Ovary (tissue), 9 donors: ENCODE data around the gene RCSD1. TPM values are rescaled to one million over a fixed set of nuclear protein-coding genes. Genes with fewer than 3 reads are reported as not detected.

Experiments
- DNase-seq, 5 donors: peaks; one replicate each; pipeline ENCODE4 v3.0.0-alpha.2; 2019 to 2020
- H3K27ac ChIP-seq, 2 donors: fragments of 200-600 bp; one replicate each; pipeline versions ENCODE4 v1.5.1 to v1.8.0; 2019 to 2022
- H3K27me3 ChIP-seq: fragments of 200-600 bp; one replicate; pipeline ENCODE4 v1.8.0; 2022
- H3K36me3 ChIP-seq: fragments of 200-600 bp; sonication (generic); one replicate; pipeline ENCODE4 v1.5.1; 2019
- H3K4me1 ChIP-seq: one replicate; pipeline ENCODE4 v1.8.1; 2013; ENCODE audit warnings: mild to moderate bottlenecking, moderate library complexity; ENCODE audit not compliant: insufficient read depth
- H3K4me3 ChIP-seq: fragments of 200-600 bp; sonication (generic); one replicate; pipeline ENCODE4 v1.5.1; 2017
- H3K9me3 ChIP-seq, 2 donors: fragments of 200-600 bp in 1 of 2; sonication (generic) in 1 of 2; one replicate each; pipeline versions ENCODE4 v1.5.1 to v1.8.1; 2013 to 2019; ENCODE audit warnings: mild to moderate bottlenecking in 1 of 2, moderate library complexity in 1 of 2
- EP300 ChIP-seq: sonication (generic); formaldehyde crosslinking; IDR thresholded peaks from one replicate; pipeline ENCODE4 v1.6.1; 2017; ENCODE audit warnings: antibody characterized with exemption
- POLR2A ChIP-seq: fragments of 450-650 bp; IDR thresholded peaks from one replicate; pipeline ENCODE4 v1.6.1; 2017; ENCODE audit warnings: antibody characterized with exemption, mild to moderate bottlenecking, moderate library complexity
- WGBS, 3 donors: extraction: QIAGEN DNeasy Blood & Tissue Kit in 1 of 3; methylation state at CpG; one replicate each; pipeline versions ENCODE4 v1.1.5 to v1.1.7; 2013 to 2017; 5-methylcytosine and 5-hydroxymethylcytosine counted together
- intact Hi-C, 4 donors: fragments of 100-400 bp; cut with DNase I; formaldehyde crosslinking; loops; one replicate each; pipeline versions ENCODE4 v1.11.0 to v1.15.1; 2022 to 2023
- polyA plus RNA-seq, 2 donors: library from polyadenylated mRNA; stranded (reverse); fragments of 200-250 nt in 1 of 2; fragments of 350-450 nt in 1 of 2; fragmentation: Illumina TruSeq in 1 of 2; extraction: RNeasy Lipid Tissue Mini Kit (QIAGEN cat#74804) in 1 of 2; gene quantifications; one replicate each; pipeline ENCODE4 v1.2.3, GENCODE V29; 2013 to 2014
- total RNA-seq, 7 donors: library from RNA; depleted of rRNA in 2 of 7; stranded (reverse); fragments of >200 nt in 2 of 7; fragmentation: NEBNext Ultra II Directional in 3 of 7; extraction: Animal tissue kit (Norgen Biotek cat#: 25700) in 3 of 7; gene quantifications; one replicate each; pipeline versions ENCODE4 v1.1.0 to v1.2.4, GENCODE V29; 2016 to 2023
- TF ChIP-seq, protein P1 (sequence below), 3 donors: fragments of 450-650 bp in 2 of 3; fragments of 200-600 bp in 1 of 3; IDR thresholded peaks; one replicate each; pipeline versions ENCODE4 v1.5.1 to v1.8.0; 2016 to 2022; ENCODE audit warnings: antibody characterized with exemption in 3 of 3, mild to moderate bottlenecking in 1 of 3
- donor health status: DM: no; HTN: no; CAD: no; lungs with moderate emphysema.
- donor health status: DM: no; HTN: no; CAD: no.
- donor health status: Bipolar disorder and iron deficiency.
- donor health status: DM: yes; HTN: yes; CAD: no.
- donor health status: DM: no; HTN: no; CAD: no.
- donor health status: DM: yes; HTN: yes; CAD: no.

The RCSD1 gene
- total and polyA plus RNA-seq, 9 donors = 2.1 to 10.9 (median 3.2) TPM

DNA sequence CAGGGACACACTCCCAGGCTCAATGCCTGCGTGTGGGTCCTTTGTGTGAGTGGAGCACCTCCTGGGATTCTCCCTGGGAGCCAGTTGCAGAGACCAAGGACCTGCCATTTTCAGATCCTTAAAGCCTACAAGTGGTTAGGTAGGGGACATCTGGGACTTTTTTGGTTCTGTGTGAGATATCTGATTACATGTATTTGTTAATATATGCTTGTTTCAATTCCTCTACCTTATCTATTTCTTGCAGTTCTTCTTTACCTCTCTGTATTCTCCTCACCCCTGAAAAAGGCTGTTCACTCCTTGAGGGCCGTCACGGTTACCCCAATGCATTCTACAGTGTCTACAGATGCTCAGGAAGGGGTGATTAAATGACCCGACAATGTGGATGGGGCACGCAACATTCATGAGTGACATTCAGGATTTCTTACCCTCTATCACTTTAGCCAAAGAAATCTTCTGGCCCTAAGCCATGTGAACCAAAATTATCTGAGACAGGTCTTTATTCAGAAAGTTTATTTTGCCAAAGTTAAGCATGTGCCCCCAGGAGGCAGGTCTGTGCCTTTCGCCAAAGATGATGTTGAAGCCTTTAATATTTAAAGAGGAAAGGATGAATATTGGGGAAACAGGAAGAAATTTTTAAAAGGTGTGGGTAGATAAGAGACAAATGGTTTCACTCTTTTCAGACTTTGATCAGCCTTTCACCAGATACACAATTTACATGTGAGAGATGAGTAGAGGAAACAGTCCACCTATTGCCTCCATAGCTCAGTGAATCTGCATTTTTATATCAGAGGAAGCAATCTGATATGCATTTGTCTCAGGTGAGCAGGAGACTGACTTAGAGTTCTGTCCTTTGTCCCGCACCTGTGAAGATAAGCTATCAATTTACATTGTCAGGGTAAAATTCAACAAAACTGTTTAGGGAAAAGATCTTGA is 47.1 kb downstream of the RCSD1 start:
- H3K4me3 ChIP-seq = no peak overlapping the region
- H3K27ac ChIP-seq = no peak overlapping the region
- TF ChIP-seq EP300 = no peak
- TF ChIP-seq POLR2A = no peak
- TF ChIP-seq, protein P1, sequence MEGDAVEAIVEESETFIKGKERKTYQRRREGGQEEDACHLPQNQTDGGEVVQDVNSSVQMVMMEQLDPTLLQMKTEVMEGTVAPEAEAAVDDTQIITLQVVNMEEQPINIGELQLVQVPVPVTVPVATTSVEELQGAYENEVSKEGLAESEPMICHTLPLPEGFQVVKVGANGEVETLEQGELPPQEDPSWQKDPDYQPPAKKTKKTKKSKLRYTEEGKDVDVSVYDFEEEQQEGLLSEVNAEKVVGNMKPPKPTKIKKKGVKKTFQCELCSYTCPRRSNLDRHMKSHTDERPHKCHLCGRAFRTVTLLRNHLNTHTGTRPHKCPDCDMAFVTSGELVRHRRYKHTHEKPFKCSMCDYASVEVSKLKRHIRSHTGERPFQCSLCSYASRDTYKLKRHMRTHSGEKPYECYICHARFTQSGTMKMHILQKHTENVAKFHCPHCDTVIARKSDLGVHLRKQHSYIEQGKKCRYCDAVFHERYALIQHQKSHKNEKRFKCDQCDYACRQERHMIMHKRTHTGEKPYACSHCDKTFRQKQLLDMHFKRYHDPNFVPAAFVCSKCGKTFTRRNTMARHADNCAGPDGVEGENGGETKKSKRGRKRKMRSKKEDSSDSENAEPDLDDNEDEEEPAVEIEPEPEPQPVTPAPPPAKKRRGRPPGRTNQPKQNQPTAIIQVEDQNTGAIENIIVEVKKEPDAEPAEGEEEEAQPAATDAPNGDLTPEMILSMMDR (IDR thresholded peaks at IDR 0.05) = no peak
- 89 to 92% (median 92%) methylated on average over 7 of the region's 7 CpGs for WGBS, 3 donors
- H3K27me3 ChIP-seq = no peaks in the 10 kb centered on the region
- intact Hi-C loops = no loop called here
- no peaks in the 10 kb centered on the region for H3K36me3 ChIP-seq
- H3K9me3 ChIP-seq = no peaks in the 10 kb centered on the region
- no peaks in the 10 kb centered on the region for H3K4me1 ChIP-seq
- DNase-seq = no peak

DNA sequence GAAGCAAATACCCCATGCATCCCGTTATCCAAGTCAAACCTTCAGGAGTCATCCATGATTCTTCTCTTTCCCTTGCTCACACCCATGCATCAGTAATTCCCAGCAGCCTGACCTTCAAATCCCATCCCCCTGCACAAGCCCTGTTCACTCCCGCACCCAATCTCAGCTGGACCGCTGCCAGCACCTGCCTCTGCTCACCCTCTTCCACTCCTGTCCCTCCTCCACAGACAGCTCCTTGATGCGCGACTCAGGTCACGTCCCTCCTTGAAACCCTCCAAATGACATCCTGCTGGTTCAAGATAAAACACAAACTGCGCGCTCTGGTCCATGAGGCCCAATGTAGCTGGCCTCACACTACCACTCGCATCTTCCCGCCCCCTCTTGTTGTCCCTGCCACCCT is 48.4 kb downstream of the RCSD1 start:
- intact Hi-C loops = no loop called here

DNA sequence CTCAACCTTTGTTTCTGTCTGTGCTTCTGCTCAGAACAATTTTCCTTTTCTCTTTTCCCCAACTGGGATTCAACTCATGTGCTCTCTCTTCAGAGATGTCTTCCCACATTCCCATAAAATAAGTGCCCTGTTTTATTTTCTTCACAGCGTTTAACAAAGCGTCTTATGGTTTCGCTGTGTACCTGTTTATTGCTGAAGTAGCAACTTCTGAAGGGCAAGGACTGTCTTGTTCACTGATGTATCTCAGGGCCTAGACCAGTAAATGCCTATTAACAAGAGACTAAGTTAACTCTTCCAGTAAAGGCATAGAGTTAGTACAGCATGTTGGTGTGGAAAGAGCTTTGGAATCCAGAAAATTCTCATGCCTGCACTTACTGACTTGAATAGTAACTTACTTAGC is 48.8 kb downstream of the RCSD1 start:
- Histone ChIP-seq H3K36me3 (no peaks in the 10 kb centered on the region), H3K4me3 (no peak overlapping the region), H3K9me3 (no peaks in the 10 kb centered on the region), H3K27me3 (no peaks in the 10 kb centered on the region), H3K4me1 (no peaks in the 10 kb centered on the region), H3K27ac (no peak overlapping the region)
- intact Hi-C loops = no loop called here
- DNase-seq = no peak
- TF ChIP-seq, protein P1 (IDR thresholded peaks at IDR 0.05) = no peak
- TF ChIP-seq EP300 = no peak
- TF ChIP-seq POLR2A = no peak
- WGBS, 3 donors = 92 to 97% (median 94%) methylated on average over 3 of the region's 3 CpGs

More for the DNA sequence above, 48.4 kb downstream of the RCSD1 start:
- H3K4me3 ChIP-seq = no peak overlapping the region
- H3K27ac ChIP-seq = no peak overlapping the region
- no peaks in the 10 kb centered on the region for H3K9me3 ChIP-seq
- H3K4me1 ChIP-seq = no peaks in the 10 kb centered on the region
- WGBS, 3 donors = 68 to 79% (median 71%) methylated on average over 10 of the region's 10 CpGs
- no peak for DNase-seq
- no peaks in the 10 kb centered on the region for H3K27me3 ChIP-seq
- H3K36me3 ChIP-seq = no peaks in the 10 kb centered on the region
- TF ChIP-seq POLR2A (no peak), EP300 (no peak)
- TF ChIP-seq, protein P1 (IDR thresholded peaks at IDR 0.05) = no peak

DNA sequence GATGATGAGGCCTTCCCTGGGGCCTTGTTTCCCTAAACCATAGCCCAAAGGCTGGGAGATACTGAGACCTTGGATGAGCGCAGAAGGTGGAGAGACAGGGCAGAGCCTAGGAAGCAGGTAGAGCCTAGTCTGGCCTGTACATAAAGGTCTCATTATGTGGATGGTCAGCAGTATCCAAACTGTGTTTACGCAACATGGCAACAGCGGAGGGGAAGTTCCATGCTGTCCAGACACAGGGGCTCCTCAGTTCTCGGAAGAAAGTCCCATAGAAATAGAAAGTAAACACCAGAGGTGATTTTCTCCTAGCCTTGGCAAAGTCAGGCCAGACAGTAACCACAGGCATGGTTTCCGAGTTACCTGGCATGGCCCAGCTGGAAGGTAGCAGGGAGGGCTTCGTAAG is 49.7 kb downstream of the RCSD1 start:
- TF ChIP-seq, protein P1 (IDR thresholded peaks at IDR 0.05) = no peak
- no peak for TF ChIP-seq EP300
- TF ChIP-seq POLR2A = no peak
- Histone ChIP-seq H3K4me3 (no peak overlapping the region), H3K4me1 (no peaks in the 10 kb centered on the region), H3K27me3 (no peaks in the 10 kb centered on the region), H3K36me3 (no peaks in the 10 kb centered on the region), H3K9me3 (no peaks in the 10 kb centered on the region), H3K27ac (no peak overlapping the region)
- no peak for DNase-seq
- intact Hi-C loops = no loop called here
- WGBS, 3 donors = 94 to 97% (median 96%) methylated on average over 6 of the region's 6 CpGs
